Endothelial cell of umbilical vein (primary cell): Measurements from ENCODE around the gene IL25.

Experiments
- EZH2 ChIP-seq: IDR thresholded peaks from 2 replicates; pipeline ENCODE4 v1.6.1; 2012; ENCODE audit warnings: borderline replicate concordance, low read depth, mild to moderate bottlenecking, moderate library complexity, low read length, inconsistent platforms; ENCODE audit not compliant: severe bottlenecking
- JUN ChIP-seq: IDR thresholded peaks from 2 replicates; pipeline ENCODE4 v1.6.1; 2011; ENCODE audit warnings: borderline replicate concordance, low read depth; ENCODE audit not compliant: insufficient read length, insufficient read depth
- POLR2A ChIP-seq: IDR thresholded peaks from 2 replicates; pipeline ENCODE4 v1.6.1; 2012; ENCODE audit warnings: low read depth, mild to moderate bottlenecking, control low read depth, low read length
- POLR2AphosphoS5 ChIP-seq: IDR thresholded peaks from 2 replicates; pipeline ENCODE4 v1.6.1; 2012; ENCODE audit warnings: low read depth, mild to moderate bottlenecking, control low read depth, low read length, moderate library complexity; ENCODE audit not compliant: insufficient read depth
- TF ChIP-seq, protein P1 (sequence below), 2 donors: IDR thresholded peaks; 1 replicate in 1 of 2; 2 replicates in 1 of 2; pipeline ENCODE4 v1.5.1; 2011; ENCODE audit warnings: low read length in 2 of 2, mild to moderate bottlenecking in 2 of 2, moderate library complexity in 2 of 2, control low read depth in 1 of 2, inconsistent platforms in 1 of 2, low read depth in 1 of 2; ENCODE audit not compliant: insufficient read depth in 1 of 2; ENCODE audit errors: extremely low read depth in 1 of 2

GRCh38 chr14:23405516-23406025, 33.0 kb downstream of the IL25 start:
- TF ChIP-seq, protein P1, sequence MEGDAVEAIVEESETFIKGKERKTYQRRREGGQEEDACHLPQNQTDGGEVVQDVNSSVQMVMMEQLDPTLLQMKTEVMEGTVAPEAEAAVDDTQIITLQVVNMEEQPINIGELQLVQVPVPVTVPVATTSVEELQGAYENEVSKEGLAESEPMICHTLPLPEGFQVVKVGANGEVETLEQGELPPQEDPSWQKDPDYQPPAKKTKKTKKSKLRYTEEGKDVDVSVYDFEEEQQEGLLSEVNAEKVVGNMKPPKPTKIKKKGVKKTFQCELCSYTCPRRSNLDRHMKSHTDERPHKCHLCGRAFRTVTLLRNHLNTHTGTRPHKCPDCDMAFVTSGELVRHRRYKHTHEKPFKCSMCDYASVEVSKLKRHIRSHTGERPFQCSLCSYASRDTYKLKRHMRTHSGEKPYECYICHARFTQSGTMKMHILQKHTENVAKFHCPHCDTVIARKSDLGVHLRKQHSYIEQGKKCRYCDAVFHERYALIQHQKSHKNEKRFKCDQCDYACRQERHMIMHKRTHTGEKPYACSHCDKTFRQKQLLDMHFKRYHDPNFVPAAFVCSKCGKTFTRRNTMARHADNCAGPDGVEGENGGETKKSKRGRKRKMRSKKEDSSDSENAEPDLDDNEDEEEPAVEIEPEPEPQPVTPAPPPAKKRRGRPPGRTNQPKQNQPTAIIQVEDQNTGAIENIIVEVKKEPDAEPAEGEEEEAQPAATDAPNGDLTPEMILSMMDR (IDR thresholded peaks at IDR 0.05; ENCODE audit: extremely low read depth in 1 of 2, insufficient read depth in 1 of 2, low read depth in 1 of 2, low read length in 2 of 2) = no peak
- TF ChIP-seq POLR2A = no peak
- TF ChIP-seq EZH2 = no peak
- TF ChIP-seq POLR2AphosphoS5 = no peak
- no peak for TF ChIP-seq JUN
